G401 (cell line): ENCODE data around the gene MYO18A. TPM values are rescaled to one million over a fixed set of nuclear protein-coding genes. Genes with fewer than 3 reads are reported as not detected.

Source experiments
- DNase-seq: peaks from one replicate; pipeline ENCODE4 v3.0.0-alpha.2; 2015; ENCODE audit warnings: low spot score
- in situ Hi-C: cut with HindIII; loops from 2 replicates; pipeline ENCODE4 v1.10.0; 2016; ENCODE audit warnings: low sequenced_read_pairs, mixed read lengths
- total RNA-seq: library from RNA; depleted of rRNA; stranded (reverse); fragments of >200 nt; shearing (Covaris generic); gene quantifications from 2 replicates; pipeline ENCODE4 v1.2.3, GENCODE V29; 2014

MYO18A gene
- total RNA-seq, 1 experiment from 2014 or later: 42.1 TPM

DNA sequence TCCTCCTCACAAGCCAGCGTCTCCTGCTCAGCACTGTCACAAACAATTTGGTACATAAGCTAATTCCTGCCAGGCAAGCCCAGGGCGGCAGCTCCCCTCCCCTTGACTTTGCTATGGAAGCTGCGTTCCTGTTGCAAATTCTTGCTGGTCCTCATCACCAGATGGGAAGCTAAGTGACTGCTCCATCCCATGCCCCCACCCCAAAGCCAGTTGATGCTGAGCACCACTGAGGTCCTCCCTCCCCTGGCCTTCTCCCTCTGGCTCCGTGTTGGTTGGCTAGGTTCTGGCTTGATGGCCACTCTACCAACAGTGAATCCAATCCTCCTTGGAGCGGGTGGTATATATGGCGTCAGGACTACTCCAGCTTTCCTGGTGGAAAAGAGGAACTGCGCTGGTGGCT is 102.9 kb downstream of the MYO18A start:
- in situ Hi-C loops: no loop called here
- DNase-seq: no peak

DNA sequence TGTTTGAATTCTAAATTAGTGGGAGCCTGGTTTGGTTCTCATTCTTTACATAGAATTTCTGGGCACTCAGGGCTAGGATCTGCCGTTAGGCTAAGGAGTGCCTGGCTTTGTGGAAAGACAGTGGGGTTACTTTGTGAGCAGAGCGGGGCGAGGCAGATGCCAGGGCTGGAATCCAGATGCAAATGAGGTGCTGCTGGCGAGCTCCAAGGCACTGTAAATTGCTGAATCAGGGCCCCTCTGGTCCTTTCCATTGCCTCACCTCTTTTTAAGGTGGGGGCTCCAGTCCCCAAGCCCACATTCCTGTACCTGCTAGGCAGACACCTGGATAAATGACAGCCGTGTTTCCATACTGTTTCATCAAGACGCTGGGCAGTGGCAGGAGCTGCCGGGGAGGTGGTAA is 103.5 kb downstream of the MYO18A start:
- DNase-seq: no peak
- in situ Hi-C loops: no loop called here

DNA sequence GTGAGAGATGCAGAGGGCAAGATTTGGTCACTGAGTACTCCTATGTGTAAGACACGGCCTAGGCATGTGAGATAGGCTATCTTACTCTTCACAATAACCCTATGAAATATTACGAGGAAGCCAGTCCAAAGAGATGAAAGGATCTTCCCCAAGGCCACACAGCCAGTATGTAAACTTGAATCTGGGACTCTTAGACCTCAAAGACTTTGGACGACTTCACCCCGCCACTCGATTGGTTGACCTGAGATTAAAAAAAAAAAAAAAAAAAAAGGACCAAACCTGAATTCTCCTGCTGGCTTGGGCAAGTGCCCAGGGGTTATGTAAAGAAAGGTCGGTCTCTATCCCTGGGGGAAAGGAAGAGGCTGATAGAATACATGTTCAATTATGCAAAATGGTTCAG is 104.1 kb downstream of the MYO18A start:
- DNase-seq: no peak
- in situ Hi-C loops: no loop called here

DNA sequence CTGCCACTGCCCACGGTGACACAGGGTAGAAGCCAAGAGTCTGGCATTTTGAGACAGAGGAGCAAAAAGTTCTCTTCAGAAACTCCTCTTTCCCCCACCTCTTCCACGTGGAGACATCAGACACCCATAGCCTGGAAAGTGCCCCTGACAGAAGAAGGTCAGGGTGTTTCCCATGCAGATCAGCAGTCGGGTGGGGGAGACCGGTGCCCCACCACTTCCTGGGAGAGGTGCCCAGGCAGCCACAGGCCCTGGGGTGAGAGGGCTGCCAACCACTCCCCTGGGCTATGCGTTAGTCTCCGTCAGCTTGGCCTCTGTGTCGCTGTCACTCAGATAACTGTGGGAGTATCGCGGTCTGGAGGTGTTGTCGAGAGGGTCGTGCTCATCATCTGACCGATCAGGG is 105.7 kb downstream of the MYO18A start:
- in situ Hi-C loops: no loop called here
- peak; percentile 48 for DNase-seq

DNA sequence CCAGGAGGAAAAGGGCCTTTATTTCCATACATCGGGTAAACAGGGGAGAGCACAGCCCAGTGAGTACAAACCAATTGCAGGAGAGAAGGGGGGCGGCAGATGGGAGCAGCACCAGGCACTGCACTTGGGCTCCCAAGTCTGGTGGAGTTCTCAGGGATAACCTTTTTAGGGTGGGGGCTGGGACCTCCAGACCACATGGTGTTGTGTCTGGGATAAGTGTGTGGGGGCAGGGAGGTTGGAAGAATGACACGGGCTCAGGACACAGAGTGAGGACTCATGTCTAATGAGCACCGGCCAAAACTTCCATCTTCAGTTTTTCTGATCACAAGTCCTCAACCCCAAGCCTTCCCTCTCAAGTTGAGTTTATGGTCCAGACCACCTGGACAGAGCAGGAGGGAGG is 106.7 kb downstream of the MYO18A start:
- in situ Hi-C loops: no loop called here
- no peak for DNase-seq

DNA sequence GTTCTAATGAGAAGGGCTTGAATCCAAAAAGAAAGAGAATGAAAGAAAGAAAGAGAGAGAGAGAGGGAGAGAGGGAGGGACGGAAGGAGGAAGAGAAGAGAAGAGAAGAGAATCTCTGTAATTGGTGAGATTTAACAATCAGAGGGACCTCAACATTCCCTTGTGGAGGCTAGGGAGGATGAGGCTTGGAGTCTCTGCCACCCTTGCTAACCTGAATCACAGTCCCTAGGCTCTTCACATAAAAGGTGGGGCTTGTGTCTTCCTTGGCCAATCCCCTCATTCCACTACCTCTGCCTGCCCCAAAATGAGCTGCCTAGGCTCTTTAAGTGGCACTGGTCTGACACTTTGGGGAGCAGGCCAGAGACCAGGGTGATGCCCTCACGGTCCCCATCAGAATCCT is 107.2 kb downstream of the MYO18A start:
- in situ Hi-C loops: no loop called here
- DNase-seq: no peak

DNA sequence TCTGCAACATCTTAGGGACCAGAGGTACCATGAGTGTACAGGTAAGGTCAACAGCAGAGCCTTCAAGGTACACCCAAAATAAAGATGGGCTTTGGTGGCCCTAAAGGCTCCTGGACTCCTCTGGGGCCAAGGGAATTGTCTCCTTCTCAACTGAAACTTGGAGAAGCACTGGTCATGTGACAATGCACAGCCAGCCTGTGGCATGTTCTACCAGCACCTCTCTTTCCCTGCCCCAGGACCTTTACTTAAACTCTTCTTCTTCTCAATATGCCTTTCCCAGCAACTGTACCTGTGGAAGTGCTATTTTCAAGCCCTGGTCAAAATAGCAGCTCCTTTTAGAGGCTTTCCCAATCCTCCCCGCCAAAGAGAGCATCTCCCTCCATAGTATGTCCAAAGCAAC is 108.9 kb downstream of the MYO18A start:
- DNase-seq: no peak
- in situ Hi-C loops: no loop called here

DNA sequence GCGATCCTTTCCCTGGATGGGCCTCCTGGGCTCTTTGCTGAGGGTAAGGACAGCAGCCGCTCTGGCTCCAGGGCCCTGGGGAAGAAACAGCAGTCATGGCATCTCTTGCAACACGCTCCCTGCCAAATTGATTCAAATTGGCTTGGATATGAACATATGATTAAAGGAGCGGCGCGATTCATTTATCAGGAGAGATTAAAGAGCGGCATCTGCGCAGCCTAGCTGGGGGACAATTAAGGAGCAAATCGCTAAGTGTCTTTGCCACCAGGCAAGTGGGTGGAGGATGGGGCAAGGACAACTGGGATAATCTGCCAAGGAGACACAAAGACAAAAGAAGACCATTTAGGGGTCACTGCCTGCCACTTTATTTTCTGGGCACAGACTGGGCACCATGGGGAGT is 109.4 kb downstream of the MYO18A start:
- in situ Hi-C loops: no loop called here
- DNase-seq: no peak

DNA sequence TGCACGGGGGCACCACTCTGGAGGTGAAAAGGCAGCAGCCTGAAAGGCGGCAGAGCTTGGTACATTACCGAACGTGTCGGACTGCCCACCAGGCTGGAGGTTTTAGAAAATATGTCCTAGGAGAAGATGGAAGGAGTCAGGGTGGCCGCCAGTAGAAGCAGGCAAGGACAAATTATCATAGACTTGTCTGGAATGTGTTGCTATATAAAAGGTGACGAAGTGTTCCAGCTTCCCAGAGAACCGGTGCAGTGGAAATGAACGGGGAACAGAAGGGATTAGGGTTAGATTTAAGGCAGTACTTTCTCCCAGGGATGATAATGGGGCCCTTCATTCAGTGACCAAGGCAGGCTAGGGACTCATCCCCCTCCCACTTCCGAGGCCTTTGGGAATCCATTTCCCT is 109.9 kb downstream of the MYO18A start:
- in situ Hi-C loops: no loop called here
- no peak for DNase-seq

DNA sequence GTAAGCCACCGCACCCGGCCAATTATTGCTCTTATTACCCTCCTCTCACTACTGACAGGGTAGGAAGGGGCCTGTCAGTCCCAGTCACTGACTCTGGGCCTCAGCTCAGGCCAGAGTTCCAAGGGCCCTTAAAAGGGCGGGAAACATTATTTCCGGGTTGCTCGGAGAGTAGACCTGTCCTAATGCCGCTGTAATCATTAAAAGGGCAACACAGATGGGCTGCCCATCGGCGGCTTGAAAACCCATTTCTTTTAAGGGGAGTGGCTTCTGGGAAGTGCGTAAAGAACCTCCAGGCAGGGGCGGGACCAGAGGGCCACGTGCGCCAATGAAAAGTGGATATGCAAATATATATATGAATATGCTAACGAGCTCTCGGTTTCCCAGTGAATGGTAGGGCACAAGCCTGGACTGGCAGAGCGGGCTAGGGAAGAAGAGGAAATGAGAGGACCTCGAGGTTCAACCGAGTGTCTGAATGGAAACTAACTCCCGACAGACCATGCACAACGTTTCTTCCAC is 110.6 kb downstream of the MYO18A start:
- DNase-seq: no peak
- in situ Hi-C loops: no loop called here

DNA sequence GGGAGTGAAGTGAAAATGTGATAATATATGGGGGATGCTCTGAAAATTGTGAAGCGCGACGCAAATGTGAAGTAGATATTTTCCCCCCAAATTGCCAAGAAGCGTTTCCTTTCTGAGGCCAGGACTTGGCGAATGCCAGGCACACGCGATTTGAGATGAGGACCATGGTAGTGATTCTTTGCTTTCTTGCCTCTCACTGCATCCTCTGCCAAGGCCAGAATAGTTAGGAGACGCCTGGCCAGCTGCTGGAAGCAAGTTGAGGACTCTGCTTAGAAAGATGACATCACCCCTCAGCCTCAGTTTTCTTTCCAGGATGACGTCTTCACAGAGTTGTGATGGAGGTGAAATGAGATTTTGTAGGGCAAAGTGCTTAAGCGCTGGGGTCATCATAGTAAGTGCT is 111.4 kb downstream of the MYO18A start:
- in situ Hi-C loops: no loop called here
- DNase-seq: no peak

DNA sequence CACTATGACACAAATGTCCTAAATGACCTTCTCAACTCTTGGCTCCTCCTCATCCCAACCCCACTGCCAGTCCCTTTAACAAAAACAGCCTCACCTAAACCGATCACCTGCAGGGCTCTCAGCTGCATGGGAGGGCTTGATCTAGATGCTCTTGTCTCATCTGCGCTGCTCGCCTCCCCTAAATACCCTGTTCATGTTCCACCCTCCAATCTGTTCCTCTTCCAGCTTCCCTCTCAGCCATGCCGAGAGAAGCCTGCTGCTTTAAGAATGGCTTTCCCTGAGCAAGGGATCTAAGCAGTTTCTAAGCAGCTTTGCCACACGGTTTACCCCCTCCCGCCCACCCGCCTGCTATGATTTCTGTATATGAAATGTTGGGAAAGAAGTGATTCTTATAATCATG is 113.6 kb downstream of the MYO18A start:
- in situ Hi-C loops: no loop called here
- peak; percentile 66 for DNase-seq

DNA sequence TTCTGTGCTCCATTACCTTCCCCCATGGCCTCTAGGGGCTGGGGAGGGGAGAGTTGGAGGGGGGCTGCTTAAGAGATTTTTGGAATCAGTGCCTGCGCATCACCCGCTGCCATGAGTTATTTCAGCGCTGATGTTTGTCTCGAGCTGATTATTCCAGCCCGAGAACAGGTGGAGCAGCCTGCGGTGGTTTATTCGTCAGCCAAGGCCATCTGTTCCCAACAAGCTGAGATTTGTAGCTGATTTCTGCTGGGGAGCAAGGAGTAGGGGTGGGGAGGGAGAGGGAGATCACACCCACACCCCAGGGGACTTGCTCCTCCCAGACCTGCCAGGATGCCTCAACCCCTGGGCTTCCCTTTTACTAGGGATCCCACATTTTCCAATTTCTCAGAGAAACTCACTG is 114.2 kb downstream of the MYO18A start:
- in situ Hi-C loops: no loop called here
- DNase-seq: peak; percentile 91

DNA sequence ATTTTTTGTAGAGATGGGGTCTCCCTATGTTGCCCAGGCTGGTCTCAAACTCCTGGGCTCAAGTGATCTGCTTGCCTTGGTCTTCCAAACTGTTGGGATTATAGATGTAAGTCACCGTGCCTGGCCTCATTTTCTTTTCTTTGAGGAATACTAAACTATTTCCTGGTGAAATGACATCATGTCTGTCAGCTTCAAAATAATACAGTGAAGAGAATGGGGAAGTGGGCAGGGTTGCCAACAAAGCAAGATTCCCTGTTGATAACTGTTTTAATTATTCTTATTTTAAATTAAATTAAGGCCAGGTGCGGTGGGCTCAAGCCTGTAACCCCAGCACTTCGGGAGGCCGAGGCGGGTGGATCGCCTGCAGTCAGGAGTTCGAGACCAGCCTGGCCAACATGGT is 116.2 kb downstream of the MYO18A start:
- DNase-seq: no peak
- in situ Hi-C loops: no loop called here

DNA sequence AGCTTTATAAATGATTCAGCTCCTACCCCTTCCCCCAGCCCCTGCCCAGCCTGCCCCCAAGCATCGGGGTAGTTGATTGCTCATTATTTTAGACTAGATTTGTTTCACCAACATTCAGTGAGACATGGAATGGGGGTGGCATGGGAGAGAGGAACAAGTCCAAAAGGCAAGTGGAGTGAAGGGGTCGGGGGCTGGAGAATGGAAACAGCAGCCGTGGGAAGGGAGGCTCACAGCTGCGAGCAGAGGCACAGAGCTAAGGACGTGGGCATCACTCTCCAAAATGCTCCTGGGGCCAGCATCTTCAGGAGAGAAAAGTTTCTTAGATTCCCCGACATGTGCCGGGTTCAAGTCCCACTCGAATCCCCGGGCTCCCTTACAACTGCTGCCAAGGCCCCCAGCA is 118.0 kb downstream of the MYO18A start:
- in situ Hi-C loops: no loop called here
- DNase-seq: no peak

DNA sequence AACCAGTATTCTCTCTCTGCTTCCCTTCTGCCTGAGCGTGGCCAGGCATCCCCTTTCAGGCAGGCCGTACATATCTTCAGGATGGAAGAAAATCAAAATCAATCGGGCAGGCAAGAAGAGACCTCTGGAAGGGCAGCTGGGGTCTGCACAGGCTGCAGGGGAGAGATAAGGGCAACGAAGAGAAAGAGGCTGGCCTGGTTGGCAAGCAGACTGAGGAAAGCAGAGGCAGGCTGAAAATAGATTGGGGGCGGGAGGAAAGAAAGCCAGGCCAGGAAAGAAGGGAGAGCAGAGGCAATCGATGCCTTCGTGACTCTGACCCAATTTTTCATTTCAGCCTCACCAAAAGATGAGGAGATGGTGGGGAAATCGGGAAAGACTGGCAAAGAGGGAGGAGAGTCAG is 119.2 kb downstream of the MYO18A start:
- peak; percentile 77 for DNase-seq
- in situ Hi-C loops: no loop called here

DNA sequence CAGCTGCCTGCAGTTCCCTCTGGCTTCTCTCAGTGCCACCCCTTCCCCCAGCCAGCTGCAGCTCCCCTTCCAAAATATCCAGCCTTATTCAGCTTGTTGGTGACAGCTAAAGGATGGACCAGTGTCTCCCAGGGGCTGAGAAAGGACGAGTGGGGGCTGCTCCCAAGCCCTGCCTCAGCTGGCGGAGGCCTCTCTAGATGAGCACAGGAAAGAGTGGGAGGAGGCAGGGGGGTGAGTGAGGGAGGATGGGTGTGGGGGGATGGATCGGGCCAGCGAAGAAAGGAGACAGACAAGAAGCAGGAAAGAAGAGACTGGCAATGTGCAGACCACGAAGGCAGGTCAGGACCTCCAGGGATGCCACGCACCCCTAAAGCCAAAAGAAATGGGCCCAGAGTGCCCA is 119.7 kb downstream of the MYO18A start:
- no peak for DNase-seq
- in situ Hi-C loops: no loop called here

DNA sequence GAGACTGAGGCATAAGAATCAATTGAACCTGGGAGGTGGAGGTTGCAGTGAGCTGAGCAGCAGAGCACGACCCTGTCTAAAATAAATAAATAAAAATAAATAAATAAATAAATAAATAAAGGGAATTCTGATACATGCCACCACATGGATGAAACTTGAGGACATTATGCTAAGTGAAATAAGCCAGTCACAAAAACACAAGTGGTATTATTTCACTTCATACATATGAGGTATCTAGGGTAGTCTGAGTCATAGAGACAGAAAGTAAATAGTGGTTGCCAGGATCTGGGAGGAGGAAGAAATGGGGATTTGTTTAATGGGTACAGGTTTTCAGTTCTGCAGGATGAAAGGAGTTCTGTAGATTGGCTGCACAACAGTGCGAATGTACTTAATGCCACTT is 120.9 kb downstream of the MYO18A start:
- in situ Hi-C loops: no loop called here
- no peak for DNase-seq

DNA sequence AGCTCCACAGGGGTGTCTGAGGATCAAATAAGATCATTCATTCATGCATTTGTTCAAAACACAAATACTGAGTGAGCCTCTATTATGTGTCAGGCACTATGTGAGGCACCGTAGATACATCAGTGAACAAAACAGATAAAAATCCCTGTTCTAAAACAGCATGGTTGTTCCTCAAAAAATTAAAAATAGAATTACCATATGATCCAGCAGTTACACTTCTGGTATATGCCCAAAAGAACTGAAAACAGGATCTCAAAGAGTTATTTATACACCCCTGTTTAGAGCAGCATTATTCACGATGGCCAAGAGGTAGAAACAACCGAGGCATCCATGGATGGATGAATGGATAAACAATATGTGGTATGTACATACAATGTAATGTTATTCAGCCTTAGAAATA is 121.8 kb downstream of the MYO18A start:
- no peak for DNase-seq
- in situ Hi-C loops: no loop called here

DNA sequence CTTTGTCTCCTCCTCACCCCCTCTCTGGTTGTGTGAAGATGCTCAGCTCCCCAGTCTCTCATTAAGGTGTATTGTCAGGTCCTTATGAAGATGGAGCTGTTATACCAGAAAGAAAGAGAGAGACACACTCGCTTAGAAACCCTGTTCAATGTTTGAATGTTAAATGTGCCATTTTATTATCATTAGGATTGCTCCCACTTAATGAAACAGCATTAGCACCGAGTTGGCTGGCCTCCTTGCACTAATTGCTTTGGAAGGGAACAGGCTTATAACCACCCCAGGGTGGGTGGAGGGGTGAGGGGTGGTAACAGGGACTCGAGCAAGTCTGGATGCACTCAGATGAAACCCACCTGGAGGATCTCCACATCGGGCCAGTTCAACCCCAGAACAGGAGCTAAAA is 122.8 kb downstream of the MYO18A start:
- DNase-seq: no peak
- in situ Hi-C loops: no loop called here

DNA sequence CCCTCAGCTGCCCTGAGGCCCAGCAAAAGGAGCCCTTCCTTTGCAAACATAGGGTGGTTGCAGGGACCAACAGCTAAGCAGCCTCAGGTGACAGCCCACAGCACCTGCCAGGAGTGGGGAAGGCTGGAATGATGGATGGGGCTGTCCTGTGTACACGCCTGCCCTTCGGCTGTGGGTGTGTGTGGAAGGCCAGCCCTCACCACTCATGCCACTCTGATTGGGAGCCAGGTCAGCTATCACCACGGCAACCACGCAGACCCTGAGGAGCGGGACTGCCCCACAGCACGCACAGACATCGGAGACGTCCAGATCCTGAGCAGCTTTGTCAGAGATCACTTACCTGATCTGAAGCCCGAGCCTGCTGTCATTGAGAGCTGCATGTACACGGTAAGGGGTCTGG is 125.4 kb downstream of the MYO18A start:
- no peak for DNase-seq
- in situ Hi-C loops: no loop called here

DNA sequence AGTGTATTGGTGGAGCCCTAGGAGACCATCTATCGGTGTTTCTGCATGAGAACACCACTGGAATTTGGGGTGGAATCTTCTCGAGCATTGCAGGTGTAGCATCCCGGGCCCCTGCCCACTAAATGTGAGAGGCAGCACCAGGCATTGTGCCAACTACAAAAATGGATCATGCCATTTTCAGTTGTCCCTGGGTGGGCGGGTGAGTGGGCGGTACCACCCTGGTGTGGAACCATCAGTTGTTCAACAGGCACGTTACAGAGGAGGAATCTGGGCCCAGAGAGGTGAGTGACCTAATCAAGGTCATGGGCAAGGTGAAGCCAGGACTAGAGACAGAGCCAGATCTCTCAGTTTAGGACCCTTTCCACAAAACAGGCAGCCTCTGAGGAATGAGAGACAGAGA is 128.5 kb downstream of the MYO18A start:
- in situ Hi-C loops: no loop called here

More for the DNA sequence above, 128.5 kb downstream of the MYO18A start:
- DNase-seq: no peak
